ENCODE data around the gene PSKH1. TPM values are rescaled to one million over a fixed set of nuclear protein-coding genes. Genes with fewer than 3 reads are reported as not detected.
"Not testable (repeated sequence)": the region's sequence is repeated elsewhere in the genome, so short reads cannot be mapped to it uniquely, and the experiment has no call there.

Gene PSKH1
- total RNA-seq, 1 experiment from 2014 or later: 13.8 TPM

GRCh38 chr16:67861877-67862276 lies 31.2 kb upstream of the PSKH1 start:
- DNase-seq: no peak
- H3K36me3 ChIP-seq: peaks cover 33% of the 10 kb centered on the region
- H3K27me3 ChIP-seq: no peaks in the 10 kb centered on the region
- H3K9me3 ChIP-seq: no peaks in the 10 kb centered on the region
- no peak overlapping the region for H3K4me3 ChIP-seq

- H3K27me3 ChIP-seq: no peaks in the 10 kb centered on the region
- H3K4me3 ChIP-seq: no peak overlapping the region
- peaks cover 40% of the 10 kb centered on the region for H3K36me3 ChIP-seq
- H3K9me3 ChIP-seq: no peaks in the 10 kb centered on the region
- no peak for DNase-seq
These were observed 30.2 kb upstream of the PSKH1 start for GRCh38 chr16:67862623-67863583.

GRCh38 chr16:67864044-67864443 lies 29.0 kb upstream of the PSKH1 start:
- H3K36me3 ChIP-seq: peaks cover 43% of the 10 kb centered on the region
- H3K9me3 ChIP-seq, H3K4me3 ChIP-seq, H3K27me3 ChIP-seq, DNase-seq: not testable (repeated sequence)

- Histone ChIP-seq H3K36me3 (peaks cover 48% of the 10 kb centered on the region), H3K9me3 (no peaks in the 10 kb centered on the region), H3K27me3 (no peaks in the 10 kb centered on the region), H3K4me3 (no peak overlapping the region)
- no peak for DNase-seq
These were observed 28.5 kb upstream of the PSKH1 start for GRCh38 chr16:67864594-67864993.

GRCh38 chr16:67865318-67865717 lies 27.7 kb upstream of the PSKH1 start:
- DNase-seq: peak; percentile 44
- peaks cover 51% of the 10 kb centered on the region for H3K36me3 ChIP-seq
- H3K27me3 ChIP-seq: no peaks in the 10 kb centered on the region
- H3K4me3 ChIP-seq: no peak overlapping the region
- H3K9me3 ChIP-seq: no peaks in the 10 kb centered on the region

GRCh38 chr16:67868290-67868689 lies 24.8 kb upstream of the PSKH1 start:
- Histone ChIP-seq H3K9me3 (no peaks in the 10 kb centered on the region), H3K27me3 (no peaks in the 10 kb centered on the region), H3K36me3 (peaks cover 38% of the 10 kb centered on the region), H3K4me3 (no peak overlapping the region)
- no peak for DNase-seq

- no peak for DNase-seq
- H3K36me3 ChIP-seq: peaks cover 36% of the 10 kb centered on the region
These were observed 23.4 kb upstream of the PSKH1 start for GRCh38 chr16:67869653-67870052.

GRCh38 chr16:67871256-67871655 lies 21.8 kb upstream of the PSKH1 start:
- no peak for DNase-seq
- H3K36me3 ChIP-seq: peaks cover 27% of the 10 kb centered on the region

More at GRCh38 chr16:67869653-67870052, 23.4 kb upstream of the PSKH1 start:
- H3K4me3 ChIP-seq: no peak overlapping the region
- no peaks in the 10 kb centered on the region for H3K9me3 ChIP-seq
- H3K27me3 ChIP-seq: no peaks in the 10 kb centered on the region

GRCh38 chr16:67872131-67872630 lies 20.9 kb upstream of the PSKH1 start:
- H3K4me3 ChIP-seq: no peak overlapping the region; the same call in 1 of the 2 replicates
- no peaks in the 10 kb centered on the region for H3K27me3 ChIP-seq
- DNase-seq: no peak
- H3K9me3 ChIP-seq: no peaks in the 10 kb centered on the region
- H3K36me3 ChIP-seq: peaks cover 26% of the 10 kb centered on the region

More at GRCh38 chr16:67871256-67871655, 21.8 kb upstream of the PSKH1 start:
- no peaks in the 10 kb centered on the region for H3K9me3 ChIP-seq
- H3K4me3 ChIP-seq: no peak overlapping the region
- H3K27me3 ChIP-seq: no peaks in the 10 kb centered on the region

GRCh38 chr16:67872631-67873434 lies 20.2 kb upstream of the PSKH1 start, which contains the start of gene EDC4:
Gene EDC4 (plus strand): TSS chr16:67873052. CDS start chr16:67873262, 210 bp downstream.
- Histone ChIP-seq H3K27me3 (no peaks in the 10 kb centered on the region), H3K36me3 (peaks cover 21% of the 10 kb centered on the region), H3K9me3 (no peaks in the 10 kb centered on the region), H3K4me3 (peak within 1 kb of the TSS; percentile 74)
- DNase-seq: peak; percentile 78

GRCh38 chr16:67873435-67874370 lies 19.4 kb upstream of the PSKH1 start:
- no peaks in the 10 kb centered on the region for H3K27me3 ChIP-seq
- H3K36me3 ChIP-seq: peaks cover 17% of the 10 kb centered on the region
- no peak for DNase-seq
- H3K4me3 ChIP-seq: peak overlapping the region; percentile 74
- H3K9me3 ChIP-seq: no peaks in the 10 kb centered on the region

GRCh38 chr16:67874372-67874771 lies 18.7 kb upstream of the PSKH1 start:
- Histone ChIP-seq H3K9me3 (no peaks in the 10 kb centered on the region), H3K4me3 (peak overlapping the region; percentile 74), H3K27me3 (no peaks in the 10 kb centered on the region), H3K36me3 (peaks cover 14% of the 10 kb centered on the region)
- no peak for DNase-seq

- Histone ChIP-seq H3K36me3 (peaks cover 5% of the 10 kb centered on the region), H3K4me3 (no peak overlapping the region), H3K9me3 (no peaks in the 10 kb centered on the region), H3K27me3 (no peaks in the 10 kb centered on the region)
- DNase-seq: no peak
These were observed 16.0 kb upstream of the PSKH1 start for GRCh38 chr16:67877064-67877463.

GRCh38 chr16:67878232-67878631 lies 14.8 kb upstream of the PSKH1 start:
- H3K27me3 ChIP-seq: no peaks in the 10 kb centered on the region
- no peak overlapping the region for H3K4me3 ChIP-seq
- H3K9me3 ChIP-seq: no peaks in the 10 kb centered on the region
- peaks cover 5% of the 10 kb centered on the region for H3K36me3 ChIP-seq
- no peak for DNase-seq

- H3K9me3 ChIP-seq: no peaks in the 10 kb centered on the region
- H3K36me3 ChIP-seq: peaks cover 10% of the 10 kb centered on the region
- H3K27me3 ChIP-seq: no peaks in the 10 kb centered on the region
- DNase-seq: no peak
- no peak overlapping the region for H3K4me3 ChIP-seq
These were observed 14.2 kb upstream of the PSKH1 start for GRCh38 chr16:67878846-67879245.

- peaks cover 12% of the 10 kb centered on the region for H3K36me3 ChIP-seq
- H3K27me3 ChIP-seq: no peaks in the 10 kb centered on the region
- no peak for DNase-seq
- H3K4me3 ChIP-seq: no peak overlapping the region
- H3K9me3 ChIP-seq: no peaks in the 10 kb centered on the region
These were observed 13.6 kb upstream of the PSKH1 start for GRCh38 chr16:67879462-67879861.
